Measurements from ENCODE around the gene CHST8.

Gene CHST8

DNA sequence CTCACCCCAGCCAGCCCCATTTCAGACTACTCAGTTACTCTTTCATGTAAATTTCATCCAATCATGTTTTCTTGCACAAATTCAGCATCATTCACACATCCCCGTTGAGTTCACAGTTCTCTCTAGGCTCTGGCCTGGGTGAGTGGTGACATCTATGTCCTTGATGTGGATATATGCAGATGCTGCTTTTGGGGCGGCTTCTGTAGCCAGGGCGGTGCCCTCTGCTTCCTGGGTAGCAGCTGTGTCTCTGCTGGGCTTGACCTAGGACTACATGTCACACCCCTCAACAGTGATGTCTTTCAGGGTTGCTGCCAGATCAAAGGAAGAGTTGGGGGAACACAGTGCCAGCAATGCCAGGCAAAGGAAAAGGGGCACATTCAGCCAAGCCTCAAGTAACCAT is 106.4 kb downstream of the CHST8 start:
- Histone ChIP-seq H2AFZ (ENCODE audit: low read depth, low read length) (no peak overlapping the region), H4K20me1 (ENCODE audit: insufficient read depth, low read length) (no peaks in the 10 kb centered on the region), H3K27me3 (ENCODE audit: insufficient read depth, low read length, poor library complexity) (no peaks in the 10 kb centered on the region), H3K36me3 (ENCODE audit: insufficient read depth, low read length) (no peaks in the 10 kb centered on the region), H3K4me1 (ENCODE audit: insufficient read depth, low read length) (no peaks in the 10 kb centered on the region), H3K4me3 (ENCODE audit: low read depth in 1 of 2, low read length in 2 of 2) (no peak overlapping the region), H3K79me2 (ENCODE audit: insufficient read depth, low read length) (no peaks in the 10 kb centered on the region), H3K27ac (ENCODE audit: low read length) (no peak overlapping the region), H3K9ac (ENCODE audit: low read depth, low read length) (no peak overlapping the region), H3K4me2 (ENCODE audit: insufficient read depth, low read length) (no peak overlapping the region), H3K9me3 (ENCODE audit: insufficient read depth, low read length, severe bottlenecking) (no peaks in the 10 kb centered on the region)
- TF ChIP-seq CTCF (IDR thresholded peaks at IDR 0.05; ENCODE audit: borderline replicate concordance, extremely low read depth, low read length, poor library complexity, severe bottlenecking) (no peak), EZH2 (IDR thresholded peaks at IDR 0.05; ENCODE audit: borderline replicate concordance, low read depth, low read length, severe bottlenecking) (no peak)
- no peak for DNase-seq
- no peak for ATAC-seq (ENCODE audit: insufficient read depth, low read depth)

- Histone ChIP-seq H3K9ac (ENCODE audit: low read depth, low read length) (no peak overlapping the region), H3K27me3 (ENCODE audit: insufficient read depth, low read length, poor library complexity) (no peaks in the 10 kb centered on the region), H3K4me3 (ENCODE audit: low read depth in 1 of 2, low read length in 2 of 2) (no peak overlapping the region), H4K20me1 (ENCODE audit: insufficient read depth, low read length) (0 out of 2 replicates have a peak, but pooled peaks cover 2% of the 10 kb centered on the region), H3K4me1 (ENCODE audit: insufficient read depth, low read length) (no peaks in the 10 kb centered on the region), H3K27ac (ENCODE audit: low read length) (no peak overlapping the region), H2AFZ (ENCODE audit: low read depth, low read length) (no peak overlapping the region), H3K36me3 (ENCODE audit: insufficient read depth, low read length) (no peaks in the 10 kb centered on the region), H3K9me3 (ENCODE audit: insufficient read depth, low read length, severe bottlenecking) (no peaks in the 10 kb centered on the region), H3K4me2 (ENCODE audit: insufficient read depth, low read length) (no peak overlapping the region), H3K79me2 (ENCODE audit: insufficient read depth, low read length) (no peaks in the 10 kb centered on the region)
- ATAC-seq (ENCODE audit: insufficient read depth, low read depth) = no peak
- DNase-seq = no peak
- TF ChIP-seq CTCF (IDR thresholded peaks at IDR 0.05; ENCODE audit: borderline replicate concordance, extremely low read depth, low read length, poor library complexity, severe bottlenecking) = no peak
- TF ChIP-seq EZH2 (IDR thresholded peaks at IDR 0.05; ENCODE audit: borderline replicate concordance, low read depth, low read length, severe bottlenecking) = no peak
Observed at GRCh38 chr19:33730858-33731607, 109.3 kb downstream of the CHST8 start.

- Histone ChIP-seq H3K4me1 (ENCODE audit: insufficient read depth, low read length) (no peaks in the 10 kb centered on the region), H3K27ac (ENCODE audit: low read length) (no peak overlapping the region), H3K4me3 (ENCODE audit: low read depth in 1 of 2, low read length in 2 of 2) (no peak overlapping the region), H3K27me3 (ENCODE audit: insufficient read depth, low read length, poor library complexity) (no peaks in the 10 kb centered on the region), H3K9me3 (ENCODE audit: insufficient read depth, low read length, severe bottlenecking) (no peaks in the 10 kb centered on the region), H3K36me3 (ENCODE audit: insufficient read depth, low read length) (no peaks in the 10 kb centered on the region), H4K20me1 (ENCODE audit: insufficient read depth, low read length) (0 out of 2 replicates have a peak, but pooled peaks cover 7% of the 10 kb centered on the region), H3K9ac (ENCODE audit: low read depth, low read length) (no peak overlapping the region), H3K4me2 (ENCODE audit: insufficient read depth, low read length) (no peak overlapping the region), H2AFZ (ENCODE audit: low read depth, low read length) (no peak overlapping the region), H3K79me2 (ENCODE audit: insufficient read depth, low read length) (no peaks in the 10 kb centered on the region)
- DNase-seq (no peak), ATAC-seq (ENCODE audit: insufficient read depth, low read depth) (no peak)
- TF ChIP-seq CTCF (IDR thresholded peaks at IDR 0.05; ENCODE audit: borderline replicate concordance, extremely low read depth, low read length, poor library complexity, severe bottlenecking) (no peak), EZH2 (IDR thresholded peaks at IDR 0.05; ENCODE audit: borderline replicate concordance, low read depth, low read length, severe bottlenecking) (no peak)
Observed at GRCh38 chr19:33731881-33732280, 110.1 kb downstream of the CHST8 start.
